ENCODE results near the gene C18orf63.

DNA sequence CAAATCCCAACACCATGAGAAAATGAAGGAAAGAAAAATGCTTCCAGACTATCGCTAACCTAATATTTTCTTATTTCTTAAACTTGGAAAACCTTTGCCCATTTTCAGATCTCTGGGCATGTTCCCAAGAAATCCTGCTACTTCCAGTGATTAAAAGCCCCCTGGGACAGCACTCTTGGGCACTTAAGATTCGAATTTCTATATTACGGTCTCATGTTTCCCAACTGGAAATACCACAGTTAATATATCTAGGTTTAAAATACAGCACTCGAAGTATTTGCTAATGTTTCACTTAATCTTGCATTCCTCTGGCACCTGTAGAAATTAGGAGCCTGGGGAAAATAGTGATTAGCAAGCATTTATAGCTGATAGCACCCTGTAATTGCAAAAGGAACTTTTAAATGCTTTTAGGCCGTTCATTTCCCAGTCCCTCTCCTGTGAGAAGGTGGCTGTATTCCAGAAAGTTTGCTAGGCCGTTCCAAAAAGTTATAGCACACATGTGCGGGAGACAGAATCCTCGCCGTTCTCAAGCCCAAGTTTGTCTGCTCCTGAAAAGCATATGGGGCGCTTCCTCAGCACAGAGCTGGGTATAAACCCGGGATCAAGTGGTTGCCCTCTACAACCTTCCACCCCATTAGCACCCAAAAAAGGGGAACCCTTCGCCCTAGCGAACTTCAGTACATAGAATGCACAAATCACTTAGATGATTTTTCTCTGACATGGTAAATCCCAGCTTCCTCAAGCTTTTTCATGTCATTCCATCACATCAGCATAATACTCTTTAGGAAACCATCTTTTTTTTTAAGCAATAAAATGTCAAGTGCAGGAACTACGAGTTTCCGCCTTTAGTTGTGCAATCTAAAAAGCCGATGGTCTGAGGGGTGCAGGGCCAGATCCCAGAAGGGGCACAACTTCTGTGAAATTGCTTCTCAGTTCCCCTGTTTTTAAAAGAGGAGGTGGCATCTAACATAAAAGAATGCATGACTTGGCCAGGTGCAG is 80.8 kb downstream of the C18orf63 start:
- TF ChIP-seq CTCF (IDR thresholded peaks at IDR 0.05) (no peak), POLR2A (IDR thresholded peaks at IDR 0.05) (no peak)
